Measurements from ENCODE around the gene CMYA5.

DNA sequence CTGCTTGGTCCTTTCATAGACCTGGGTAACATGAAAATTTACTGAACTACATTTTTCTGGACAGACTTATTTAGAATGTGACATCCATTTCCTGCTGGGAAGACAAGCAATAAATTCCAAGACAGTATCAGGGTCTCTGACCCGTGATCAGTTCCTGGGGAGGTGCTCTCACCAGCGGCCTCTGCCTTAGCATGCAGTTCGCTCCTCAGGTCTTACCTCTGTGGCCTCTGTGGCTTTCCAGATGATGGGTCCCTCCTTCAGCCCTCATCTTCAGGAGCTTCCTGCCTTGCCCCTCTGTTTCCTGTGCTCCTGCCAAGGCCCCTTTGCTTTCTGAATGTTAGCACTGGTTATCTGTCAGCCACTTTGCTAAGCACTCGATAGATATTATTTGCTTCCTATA is 66.4 kb downstream of the CMYA5 start:
- TF ChIP-seq, protein P1, sequence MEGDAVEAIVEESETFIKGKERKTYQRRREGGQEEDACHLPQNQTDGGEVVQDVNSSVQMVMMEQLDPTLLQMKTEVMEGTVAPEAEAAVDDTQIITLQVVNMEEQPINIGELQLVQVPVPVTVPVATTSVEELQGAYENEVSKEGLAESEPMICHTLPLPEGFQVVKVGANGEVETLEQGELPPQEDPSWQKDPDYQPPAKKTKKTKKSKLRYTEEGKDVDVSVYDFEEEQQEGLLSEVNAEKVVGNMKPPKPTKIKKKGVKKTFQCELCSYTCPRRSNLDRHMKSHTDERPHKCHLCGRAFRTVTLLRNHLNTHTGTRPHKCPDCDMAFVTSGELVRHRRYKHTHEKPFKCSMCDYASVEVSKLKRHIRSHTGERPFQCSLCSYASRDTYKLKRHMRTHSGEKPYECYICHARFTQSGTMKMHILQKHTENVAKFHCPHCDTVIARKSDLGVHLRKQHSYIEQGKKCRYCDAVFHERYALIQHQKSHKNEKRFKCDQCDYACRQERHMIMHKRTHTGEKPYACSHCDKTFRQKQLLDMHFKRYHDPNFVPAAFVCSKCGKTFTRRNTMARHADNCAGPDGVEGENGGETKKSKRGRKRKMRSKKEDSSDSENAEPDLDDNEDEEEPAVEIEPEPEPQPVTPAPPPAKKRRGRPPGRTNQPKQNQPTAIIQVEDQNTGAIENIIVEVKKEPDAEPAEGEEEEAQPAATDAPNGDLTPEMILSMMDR (IDR thresholded peaks at IDR 0.05) = no peak
- TF ChIP-seq POLR2AphosphoS5 (IDR thresholded peaks at IDR 0.05) = no peak
- no peak for TF ChIP-seq POLR2A (IDR thresholded peaks at IDR 0.05)

Data from breast epithelium (tissue), 3 donors.